Tongue (tissue), 2 donors: ENCODE data around the gene CAMTA1. TPM values are rescaled to one million over a fixed set of nuclear protein-coding genes. Genes with fewer than 3 reads are reported as not detected.

ENCODE experiments used
- DNase-seq: peaks from one replicate; pipeline ENCODE4 v3.0.0-alpha.2; 2015
- total RNA-seq: library from RNA; depleted of rRNA; stranded (reverse); fragments of >200 nt; gene quantifications from one replicate; pipeline ENCODE4 v1.2.3, GENCODE V29; 2014

Gene CAMTA1
- total RNA-seq, 1 donor from 2014 or later: 60.6 TPM

GRCh38 chr1:7519181-7519860 lies 734.1 kb downstream of the CAMTA1 start:
- DNase-seq: no peak

GRCh38 chr1:7519861-7520395 lies 734.7 kb downstream of the CAMTA1 start:
- no peak for DNase-seq

GRCh38 chr1:7520496-7520895 lies 735.2 kb downstream of the CAMTA1 start:
- DNase-seq: no peak

GRCh38 chr1:7524341-7525337 lies 739.4 kb downstream of the CAMTA1 start:
- no peak for DNase-seq

GRCh38 chr1:7525338-7526063 lies 740.2 kb downstream of the CAMTA1 start:
- DNase-seq: no peak

- no peak for DNase-seq
These were observed 741.1 kb downstream of the CAMTA1 start for GRCh38 chr1:7526196-7526866.

GRCh38 chr1:7526867-7527732 lies 741.8 kb downstream of the CAMTA1 start:
- DNase-seq: no peak

- DNase-seq: no peak
These were observed 742.4 kb downstream of the CAMTA1 start for GRCh38 chr1:7527733-7528045.

GRCh38 chr1:7528386-7529198 lies 743.3 kb downstream of the CAMTA1 start:
- DNase-seq: no peak

GRCh38 chr1:7529917-7530316 lies 744.7 kb downstream of the CAMTA1 start:
- DNase-seq: no peak

GRCh38 chr1:7531562-7532340 lies 746.5 kb downstream of the CAMTA1 start:
- DNase-seq: no peak

GRCh38 chr1:7533006-7533405 lies 747.8 kb downstream of the CAMTA1 start:
- no peak for DNase-seq

- DNase-seq: peak; percentile 59
These were observed 749.0 kb downstream of the CAMTA1 start for GRCh38 chr1:7534061-7534825.

- DNase-seq: no peak
These were observed 749.8 kb downstream of the CAMTA1 start for GRCh38 chr1:7535016-7535415.

GRCh38 chr1:7535934-7536878 lies 751.0 kb downstream of the CAMTA1 start:
- no peak for DNase-seq

- DNase-seq: peak; percentile 55
These were observed 751.8 kb downstream of the CAMTA1 start for GRCh38 chr1:7536891-7537591.

- DNase-seq: no peak
These were observed 752.8 kb downstream of the CAMTA1 start for GRCh38 chr1:7538033-7538432.
